HepG2 (cell line): Measurements from ENCODE around the gene AGBL3. TPM values are rescaled to one million over a fixed set of nuclear protein-coding genes. Genes with fewer than 3 reads are reported as not detected.

ENCODE experiments used
- AKAP8 ChIP-seq: sonication (generic); formaldehyde crosslinking; IDR thresholded peaks from 2 replicates; pipeline ENCODE4 v1.5.1; 2020; ENCODE audit warnings: mild to moderate bottlenecking, missing genetic modification reagents
- BRCA1 ChIP-seq: sonication (generic); formaldehyde crosslinking; IDR thresholded peaks from 2 replicates; pipeline ENCODE4 v1.4.0; 2020; ENCODE audit warnings: missing genetic modification reagents
- FOXJ3 ChIP-seq: sonication (generic); formaldehyde crosslinking; IDR thresholded peaks from 2 replicates; pipeline ENCODE4 v1.4.0; 2020; ENCODE audit warnings: missing genetic modification reagents, mild to moderate bottlenecking, borderline replicate concordance
- JUN ChIP-seq: sonication (generic); formaldehyde crosslinking; IDR thresholded peaks from 2 replicates; pipeline ENCODE4 v1.4.0; 2020; ENCODE audit warnings: mild to moderate bottlenecking, missing genetic modification reagents
- MIXL1 ChIP-seq: IDR thresholded peaks from 2 replicates; pipeline ENCODE4 v1.6.1; 2016
- PHF21A ChIP-seq: sonication (generic); formaldehyde crosslinking; IDR thresholded peaks from 2 replicates; pipeline ENCODE4 v1.5.0; 2020; ENCODE audit warnings: mild to moderate bottlenecking, missing genetic modification reagents
- POGZ ChIP-seq: sonication (generic); formaldehyde crosslinking; IDR thresholded peaks from 2 replicates; pipeline ENCODE4 v1.4.0; 2020; ENCODE audit warnings: mild to moderate bottlenecking, missing genetic modification reagents
- RFXANK ChIP-seq: IDR thresholded peaks from 2 replicates; pipeline ENCODE4 v1.6.1; 2016
- RXRB ChIP-seq: IDR thresholded peaks from 2 replicates; pipeline ENCODE4 v1.6.1; 2016; ENCODE audit warnings: borderline replicate concordance, missing genetic modification reagents, missing compliant biosample characterization
- SNAPC2 ChIP-seq: sonication (generic); formaldehyde crosslinking; IDR thresholded peaks from 2 replicates; pipeline ENCODE4 v1.8.1; 2022; ENCODE audit warnings: mild to moderate bottlenecking, missing genetic modification reagents
- SOX13 ChIP-seq, 3 experiments: fragments of 450-650 bp in 1 of 3; sonication (generic) in 1 of 3; formaldehyde crosslinking in 1 of 3; IDR thresholded peaks in 2 of 3; conservative IDR thresholded peaks in 1 of 3; 2 replicates each; pipeline versions ENCODE4 v1.5.0 to v1.6.1; 2016 to 2020; ENCODE audit warnings: antibody characterized with exemption in 1 of 3, mild to moderate bottlenecking in 1 of 3, missing compliant biosample characterization in 1 of 3, missing genetic modification reagents in 1 of 3, moderate library complexity in 1 of 3
- TCF12 ChIP-seq, 2 experiments: fragments of 450-650 bp in 1 of 2; sonication (generic) in 1 of 2; formaldehyde crosslinking in 1 of 2; IDR thresholded peaks; 2 replicates each; pipeline versions ENCODE4 v1.6.1 to v1.8.0; 2017 to 2022; ENCODE audit warnings: antibody characterized with exemption in 1 of 2, mild to moderate bottlenecking in 1 of 2, missing genetic modification reagents in 1 of 2, moderate library complexity in 1 of 2
- ZBTB14 ChIP-seq: sonication (generic); formaldehyde crosslinking; IDR thresholded peaks from 2 replicates; pipeline ENCODE4 v1.4.0; 2020; ENCODE audit warnings: missing genetic modification reagents
- ZBTB21 ChIP-seq: sonication (generic); formaldehyde crosslinking; IDR thresholded peaks from 2 replicates; pipeline ENCODE4 v1.4.0; 2020; ENCODE audit warnings: missing genetic modification reagents
- ZBTB34 ChIP-seq: sonication (generic); formaldehyde crosslinking; IDR thresholded peaks from 2 replicates; pipeline ENCODE4 v1.8.0; 2022; ENCODE audit warnings: mild to moderate bottlenecking, missing genetic modification reagents
- ZNF224 ChIP-seq: sonication (generic); formaldehyde crosslinking; IDR thresholded peaks from 2 replicates; pipeline ENCODE4 v1.5.0; 2020; ENCODE audit warnings: mild to moderate bottlenecking, missing genetic modification reagents
- ZNF280D ChIP-seq: sonication (generic); formaldehyde crosslinking; IDR thresholded peaks from 2 replicates; pipeline ENCODE4 v1.5.1; 2020; ENCODE audit warnings: mild to moderate bottlenecking, missing genetic modification reagents
- ZNF350 ChIP-seq: sonication (generic); formaldehyde crosslinking; IDR thresholded peaks from 2 replicates; pipeline ENCODE4 v1.4.0; 2020; ENCODE audit warnings: mild to moderate bottlenecking, low read depth, missing genetic modification reagents, borderline replicate concordance
- ZNF367 ChIP-seq: sonication (generic); formaldehyde crosslinking; IDR thresholded peaks from 2 replicates; pipeline ENCODE4 v1.4.0; 2020; ENCODE audit warnings: missing genetic modification reagents, borderline replicate concordance
- ZNF460 ChIP-seq: sonication (generic); formaldehyde crosslinking; IDR thresholded peaks from 2 replicates; pipeline ENCODE4 v1.5.1; 2020; ENCODE audit warnings: missing genetic modification reagents, mild to moderate bottlenecking, borderline replicate concordance
- ZNF883 ChIP-seq: sonication (generic); formaldehyde crosslinking; IDR thresholded peaks from 2 replicates; pipeline ENCODE4 v1.5.1; 2020; ENCODE audit warnings: mild to moderate bottlenecking, missing genetic modification reagents; ENCODE audit errors: not compliant biosample characterization
- polyA plus RNA-seq, 8 experiments: library from polyadenylated mRNA; depleted of rRNA in 3 of 8; stranded (reverse) in 7 of 8; unstranded in 1 of 8; fragments of >200 nt; fragmentation: Illumina TruSeq in 4 of 8; extraction: Trizol in 4 of 8; gene quantifications; 2 replicates each; pipeline versions ENCODE4 v1.2.1 to v1.2.3, GENCODE V29; 2011 to 2016; ENCODE audit warnings: low read depth in 4 of 8, missing spikeins in 1 of 8, mixed read lengths in 1 of 8; ENCODE audit not compliant: insufficient read depth in 1 of 8
- total RNA-seq, 5 experiments: library from RNA; depleted of rRNA; stranded (reverse); fragments of >200 nt; fragmentation: Illumina TruSeq; extraction: Trizol; gene quantifications; 2 replicates each; pipeline ENCODE4 v1.2.3, GENCODE V29; 2016; ENCODE audit warnings: low read depth in 1 of 5

AGBL3 gene
- total and polyA plus RNA-seq, 2 of the 13 experiments (the other 11 are each of a cell fraction or from before 2014, with no cell fraction given), result 2.2 to 7.2 TPM

GRCh38 chr7:134986363-134987251 lies at the start of gene AGBL3 (continued):
- TF ChIP-seq POGZ (CRISPR knock-in tag) (peak; percentile 95), ZNF367 (CRISPR knock-in tag) (no peak), MIXL1 (CRISPR knock-in tag) (peak; percentile 30; the same call in 1 of the 2 replicates), SOX13 (IDR thresholded peaks at IDR 0.05) (no peak), SOX13 (CRISPR knock-in tag; conservative IDR thresholded peaks at IDR 0.05 in 1 of 2, IDR thresholded peaks at IDR 0.05 in 1 of 2) (no peak), ZNF460 (CRISPR knock-in tag) (no peak), SNAPC2 (CRISPR knock-in tag) (no peak), ZNF224 (peak; percentile 88; the same call in 1 of the 2 replicates), ZBTB14 (CRISPR knock-in tag) (peak; percentile 46; the same call in 1 of the 2 replicates), ZBTB34 (CRISPR knock-in tag) (no peak), ZNF350 (peak; percentile 65; the same call in 1 of the 2 replicates), RFXANK (CRISPR knock-in tag) (no peak), TCF12 (IDR thresholded peaks at IDR 0.05) (no peak), TCF12 (CRISPR knock-in tag; IDR thresholded peaks at IDR 0.05) (no peak; the same call in 1 of the 2 replicates), BRCA1 (CRISPR knock-in tag) (no peak), PHF21A (peak; percentile 85), AKAP8 (CRISPR knock-in tag) (no peak), ZNF280D (CRISPR knock-in tag) (peak; percentile 27; the same call in 1 of the 2 replicates), ZNF883 (CRISPR knock-in tag) (peak; percentile 76), ZBTB21 (no peak), RXRB (CRISPR knock-in tag) (peak; percentile 11; the same call in 1 of the 2 replicates), JUN (CRISPR knock-in tag) (no peak; the same call in 1 of the 2 replicates), FOXJ3 (CRISPR knock-in tag) (no peak)
